Neuronal stem cell (in vitro differentiated cells): ENCODE data around the gene METTL2B.

ENCODE experiments used
- DNase-seq: peaks from one replicate; pipeline ENCODE4 v3.0.0-alpha.2; 2013; ENCODE audit warnings: low spot score
- H2AFZ ChIP-seq: one replicate; pipeline ENCODE4 v1.6.1; 2013; ENCODE audit warnings: mild to moderate bottlenecking, low read length, inconsistent platforms
- H2AK5ac ChIP-seq: 2 replicates; pipeline ENCODE4 v1.6.1; 2013; ENCODE audit warnings: low read depth, mild to moderate bottlenecking, inconsistent platforms, low read length, moderate library complexity, mixed read lengths
- H2BK120ac ChIP-seq: 2 replicates; pipeline ENCODE4 v1.6.1; 2013; ENCODE audit warnings: low read depth, mild to moderate bottlenecking, inconsistent platforms, low read length, moderate library complexity, mixed read lengths
- H2BK12ac ChIP-seq: one replicate; pipeline ENCODE4 v1.6.1; 2013; ENCODE audit warnings: low read length, inconsistent platforms
- H2BK15ac ChIP-seq: 2 replicates; pipeline ENCODE4 v1.6.1; 2013; ENCODE audit warnings: mild to moderate bottlenecking, low read length, inconsistent platforms, mixed read lengths
- H2BK5ac ChIP-seq: one replicate; pipeline ENCODE4 v1.6.1; 2013; ENCODE audit warnings: inconsistent platforms, mild to moderate bottlenecking, low read length, moderate library complexity
- H3K14ac ChIP-seq: one replicate; pipeline ENCODE4 v1.6.1; 2013; ENCODE audit warnings: low read length, inconsistent platforms
- H3K18ac ChIP-seq: 2 replicates; pipeline ENCODE4 v1.6.1; 2013; ENCODE audit warnings: low read length, inconsistent platforms
- H3K23ac ChIP-seq: 2 replicates; pipeline ENCODE4 v1.6.1; 2013; ENCODE audit warnings: low read depth, mild to moderate bottlenecking, mixed read lengths, low read length, inconsistent platforms; ENCODE audit not compliant: poor library complexity
- H3K27ac ChIP-seq: replicated peaks from 3 replicates; pipeline ENCODE4 v1.5.1; 2013; ENCODE audit warnings: low read length, inconsistent platforms
- H3K27me3 ChIP-seq, 3 experiments: 2 replicates each; pipeline ENCODE4 v1.6.1; 2013; ENCODE audit warnings: low read length in 3 of 3, mild to moderate bottlenecking in 2 of 3, inconsistent platforms in 1 of 3, low read depth in 1 of 3, mixed read lengths in 1 of 3, moderate library complexity in 1 of 3; ENCODE audit not compliant: control insufficient read depth in 3 of 3, insufficient read depth in 3 of 3
- H3K36me3 ChIP-seq, 2 donors: replicated peaks in 1 of 2; 2 replicates each; pipeline ENCODE4 v1.6.1; 2013; ENCODE audit warnings: low read length in 2 of 2; ENCODE audit not compliant: control insufficient read depth in 2 of 2, insufficient read depth in 2 of 2
- H3K4ac ChIP-seq: 2 replicates; pipeline ENCODE4 v1.6.1; 2013; ENCODE audit warnings: inconsistent platforms, mild to moderate bottlenecking, low read length, moderate library complexity
- H3K4me1 ChIP-seq, 2 donors: 1 replicate in 1 of 2; 2 replicates in 1 of 2; pipeline ENCODE4 v1.6.1; 2013; ENCODE audit warnings: low read length in 2 of 2, low read depth in 1 of 2; ENCODE audit not compliant: control insufficient read depth in 2 of 2, insufficient read depth in 1 of 2
- H3K4me2 ChIP-seq: one replicate; pipeline ENCODE4 v1.6.1; 2013; ENCODE audit warnings: mild to moderate bottlenecking, low read length, inconsistent platforms; ENCODE audit not compliant: insufficient read depth, poor library complexity, severe bottlenecking
- H3K4me3 ChIP-seq, 2 donors: 2 replicates each; pipeline ENCODE4 v1.5.1; 2013; ENCODE audit warnings: low read length in 2 of 2, mild to moderate bottlenecking in 2 of 2, inconsistent platforms in 1 of 2, moderate library complexity in 1 of 2
- H3K79me1 ChIP-seq: one replicate; pipeline ENCODE4 v1.6.1; 2013; ENCODE audit warnings: low read depth, mild to moderate bottlenecking, inconsistent platforms, low read length, moderate library complexity
- H3K9ac ChIP-seq: one replicate; pipeline ENCODE4 v1.6.1; 2013; ENCODE audit warnings: mild to moderate bottlenecking, low read depth, low read length, inconsistent platforms; ENCODE audit not compliant: poor library complexity
- H3K9me3 ChIP-seq, 2 donors: replicated peaks in 1 of 2; 2 replicates each; pipeline versions ENCODE3 to v1.6.1; 2013; ENCODE audit warnings: low read length in 2 of 2, mild to moderate bottlenecking in 2 of 2, inconsistent platforms in 1 of 2, low read depth in 1 of 2, mixed read lengths in 1 of 2, moderate library complexity in 1 of 2; ENCODE audit not compliant: control insufficient read depth in 2 of 2, insufficient read depth in 1 of 2
- H4K8ac ChIP-seq: one replicate; pipeline ENCODE4 v1.6.1; 2013; ENCODE audit warnings: low read depth, mild to moderate bottlenecking, inconsistent platforms, low read length, moderate library complexity
- H4K91ac ChIP-seq: one replicate; pipeline ENCODE4 v1.6.1; 2013; ENCODE audit warnings: low read length, low read depth, mild to moderate bottlenecking, inconsistent platforms; ENCODE audit not compliant: poor library complexity
- WGBS, 2 donors: extraction: QIAGEN DNeasy Blood & Tissue Kit; methylation state at CpG; one replicate each; pipeline ENCODE4 v1.1.7; 2013; ENCODE audit warnings: missing lambda C conversion rate in 2 of 2, mixed read lengths in 1 of 2; ENCODE audit not compliant: insufficient read length in 2 of 2, insufficient replicate concordance in 1 of 2; ENCODE audit errors: extremely low coverage in 2 of 2; 5-methylcytosine and 5-hydroxymethylcytosine counted together

Gene METTL2B

DNA sequence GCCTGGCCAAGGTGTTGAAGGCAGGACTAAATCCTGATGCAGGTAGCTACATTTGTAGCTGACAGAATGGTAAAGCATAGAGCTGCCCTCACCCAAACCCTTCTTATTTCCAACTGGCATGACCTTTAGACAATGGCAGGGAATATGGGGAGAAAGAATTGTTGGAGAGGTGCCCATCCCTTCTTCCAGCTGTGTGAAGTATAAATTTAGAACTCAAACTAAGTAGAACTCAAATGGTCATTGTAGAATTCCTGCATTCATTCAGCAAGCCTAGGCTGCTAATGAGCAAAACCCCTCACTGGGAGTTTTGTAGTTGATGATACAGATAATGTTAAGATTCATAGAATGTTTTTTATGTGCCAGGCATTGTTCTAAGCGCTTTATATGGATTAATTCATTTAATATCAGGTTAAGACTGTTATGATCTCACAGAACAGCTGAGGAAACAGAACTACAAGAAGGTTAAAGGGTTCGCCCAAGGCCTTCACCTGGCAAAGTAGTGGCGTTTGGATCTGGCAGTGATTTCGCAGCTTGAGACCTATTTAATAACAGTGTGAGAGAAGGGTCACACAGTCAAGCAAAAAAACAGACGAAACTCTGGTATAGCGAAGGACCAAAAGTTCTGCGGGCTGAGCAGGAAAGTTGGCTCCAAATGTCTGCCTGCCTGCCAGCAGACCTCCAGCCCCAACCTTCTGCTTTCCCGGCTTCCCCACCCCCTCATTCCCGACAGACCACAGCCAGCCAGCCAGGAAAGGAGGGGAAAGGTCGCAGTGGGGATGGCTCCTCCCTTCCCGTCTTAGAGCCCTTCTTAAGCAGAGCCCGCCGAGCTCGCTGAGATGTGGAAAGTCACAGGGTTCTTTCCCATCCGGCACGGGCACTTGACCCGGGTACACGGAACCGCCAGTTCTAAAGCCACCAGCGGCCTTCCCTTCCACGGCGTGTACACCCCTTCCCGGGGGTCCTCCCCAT, 22.4 kb upstream of the METTL2B start:
- no peak overlapping the region for H2BK5ac ChIP-seq
- H2BK12ac ChIP-seq = no peak overlapping the region
- H2BK120ac ChIP-seq = no peak overlapping the region
- DNase-seq = peak; percentile 65
- peaks cover 4 to 22% of the 10 kb centered on the region in 2 donors for H3K36me3 ChIP-seq
- H3K9me3 ChIP-seq = no peaks in the 10 kb centered on the region
- WGBS, 2 donors = no CpG with 5 or more reads among the region's 23 CpGs
- H3K27me3 ChIP-seq = peaks cover 0 to 3% (median 0%) of the 10 kb centered on the region in 3 experiments
- peak overlapping the region; percentile 72 for H3K27ac ChIP-seq
- no peak overlapping the region for H3K4ac ChIP-seq
- H3K4me3 ChIP-seq = no peak overlapping the region
- H2AK5ac ChIP-seq = no peak overlapping the region
- peak overlapping the region; percentile 40 for H3K4me2 ChIP-seq
- no peak overlapping the region for H3K9ac ChIP-seq
- peak overlapping the region; percentile 3 for H3K18ac ChIP-seq
- no peaks in the 10 kb centered on the region for H3K79me1 ChIP-seq
- no peak overlapping the region for H4K8ac ChIP-seq
- no peak overlapping the region for H2BK15ac ChIP-seq
- H4K91ac ChIP-seq = no peak overlapping the region
- peaks cover 16 to 18% of the 10 kb centered on the region in 2 donors for H3K4me1 ChIP-seq
- no peak overlapping the region for H3K23ac ChIP-seq
- peak overlapping the region; percentile 81 for H2AFZ ChIP-seq
- no peak overlapping the region for H3K14ac ChIP-seq

DNA sequence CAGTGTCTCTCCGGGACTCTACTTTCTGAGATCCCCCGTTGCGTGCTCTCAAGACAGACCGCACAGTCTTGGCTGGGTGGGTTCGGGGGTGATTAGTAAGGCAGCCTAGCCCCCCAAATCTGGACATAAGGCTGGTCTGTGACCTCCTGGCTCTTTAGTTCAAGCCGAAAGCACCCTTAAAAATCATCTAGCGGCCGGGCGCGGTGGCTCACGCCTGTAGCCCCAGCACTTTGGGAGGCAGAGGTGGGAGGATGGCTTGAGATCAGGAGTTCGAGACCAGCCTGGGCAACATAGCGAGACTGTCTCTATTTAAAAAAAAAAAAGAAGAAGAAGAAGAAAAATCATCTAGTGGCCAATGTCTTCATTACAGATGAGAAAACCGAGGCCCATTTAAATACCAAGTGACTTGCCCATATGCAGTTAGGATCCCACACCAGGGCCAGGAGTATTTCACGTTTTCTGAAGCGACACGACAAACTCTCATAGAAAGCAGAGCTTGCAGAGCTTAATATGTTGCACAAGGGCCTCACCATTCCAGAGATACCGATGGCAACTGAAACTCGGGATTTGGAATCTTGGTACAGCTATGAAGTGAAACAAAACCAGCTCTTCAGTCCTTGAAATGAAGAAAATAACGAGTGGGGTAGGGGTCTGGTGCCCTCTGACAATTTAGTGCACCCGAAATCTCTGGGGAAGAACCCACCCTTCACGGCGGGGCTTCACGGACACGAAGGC, 21.6 kb upstream of the METTL2B start:
- H3K4me1 ChIP-seq = peaks cover 16 to 20% of the 10 kb centered on the region in 2 donors
- DNase-seq = peak; percentile 40
- no CpG with 5 or more reads among the region's 25 CpGs for WGBS, 2 donors

DNA sequence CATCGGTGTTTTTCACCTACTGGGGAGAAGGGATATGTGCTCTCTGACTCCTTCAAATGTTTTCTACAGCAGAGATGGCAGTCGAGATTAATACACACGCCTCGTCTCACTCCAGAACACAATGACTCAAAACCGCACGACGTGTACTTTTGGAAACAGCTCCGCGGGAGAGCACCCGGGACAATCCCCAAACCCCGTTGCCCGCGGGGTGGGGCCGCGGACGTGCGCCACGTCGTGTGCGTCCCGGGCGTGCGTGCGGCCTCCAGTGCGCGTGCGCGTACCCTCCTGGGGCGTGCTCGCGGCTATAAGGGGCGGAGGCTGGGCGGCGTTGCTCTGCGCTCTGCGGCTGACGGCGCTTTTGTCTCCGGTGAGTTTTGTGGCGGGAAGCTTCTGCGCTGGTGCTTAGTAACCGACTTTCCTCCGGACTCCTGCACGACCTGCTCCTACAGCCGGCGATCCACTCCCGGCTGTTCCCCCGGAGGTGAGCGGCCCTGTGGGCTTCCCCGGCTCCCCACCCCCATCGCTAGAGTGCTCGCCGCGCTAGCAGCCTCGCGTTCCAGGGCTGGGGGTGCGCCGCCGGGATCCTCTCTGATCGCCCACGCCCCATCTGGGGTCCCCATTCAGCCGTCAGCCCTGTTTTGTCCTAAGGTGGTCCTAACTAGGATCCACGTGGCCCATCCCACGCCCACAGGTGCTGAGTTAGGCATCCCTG, 20.8 kb upstream of the METTL2B start, which contains the start of gene HILPDA:
HILPDA (plus strand) TSS at position 336 of the 712 bp plus-strand sequence. CDS start 1,391 bp downstream, outside the sequence.
- Histone ChIP-seq H2BK15ac (no peak within 1 kb of the TSS), H3K4me1 (peaks cover 16 to 20% of the 10 kb centered on the region in 2 donors), H3K27ac (peak within 1 kb of the TSS; percentile 84), H2BK5ac (no peak within 1 kb of the TSS), H3K4ac (peak within 1 kb of the TSS; percentile 4), H4K91ac (peak within 1 kb of the TSS; percentile 85), H3K9me3 (no peaks in the 10 kb centered on the region), H3K27me3 (peaks cover 0 to 2% (median 0%) of the 10 kb centered on the region in 3 experiments), H3K36me3 (peaks cover 4 to 27% of the 10 kb centered on the region in 2 donors), H2AFZ (peak within 1 kb of the TSS; percentile 88), H3K4me3 (peak within 1 kb of the TSS; percentile 76 to 98), H2BK120ac (no peak within 1 kb of the TSS), H3K14ac (peak within 1 kb of the TSS; percentile 85), H2AK5ac (peak within 1 kb of the TSS; percentile 49), H2BK12ac (no peak within 1 kb of the TSS), H3K23ac (peak within 1 kb of the TSS; percentile 93), H3K79me1 (no peaks in the 10 kb centered on the region), H3K9ac (peak within 1 kb of the TSS; percentile 98), H4K8ac (no peak within 1 kb of the TSS), H3K18ac (peak within 1 kb of the TSS; percentile 97), H3K4me2 (peak within 1 kb of the TSS; percentile 77)
- peak; percentile 85 for DNase-seq
- WGBS, 2 donors = no CpG with 5 or more reads among the region's 64 CpGs

More for the DNA sequence above, 21.6 kb upstream of the METTL2B start:
- no peak overlapping the region for H2BK12ac ChIP-seq
- H3K14ac ChIP-seq = no peak overlapping the region
- H3K36me3 ChIP-seq = peaks cover 4 to 26% of the 10 kb centered on the region in 2 donors
- no peak overlapping the region for H2BK15ac ChIP-seq
- H4K91ac ChIP-seq = no peak overlapping the region
- no peak overlapping the region for H2BK5ac ChIP-seq
- no peak overlapping the region for H2AK5ac ChIP-seq
- H3K23ac ChIP-seq = no peak overlapping the region
- H3K79me1 ChIP-seq = no peaks in the 10 kb centered on the region
- no peak overlapping the region for H4K8ac ChIP-seq
- no peak overlapping the region for H2BK120ac ChIP-seq
- H3K4me3 ChIP-seq = peak overlapping the region; percentile 72 to 76
- peak overlapping the region; percentile 72 for H3K27ac ChIP-seq
- no peaks in the 10 kb centered on the region for H3K9me3 ChIP-seq
- peak overlapping the region; percentile 56 for H3K4me2 ChIP-seq
- H3K18ac ChIP-seq = peak overlapping the region; percentile 60
- peaks cover 0 to 3% (median 0%) of the 10 kb centered on the region in 3 experiments for H3K27me3 ChIP-seq
- peak overlapping the region; percentile 88 for H2AFZ ChIP-seq
- H3K9ac ChIP-seq = peak overlapping the region; percentile 66
- no peak overlapping the region for H3K4ac ChIP-seq
